K562 (cell line): ENCODE measurements around the gene GLB1L2. TPM values are rescaled to one million over a fixed set of nuclear protein-coding genes. Genes with fewer than 3 reads are reported as not detected.

ENCODE experiments used
- ATAC-seq: fragments of 200-7000 bp; cut with Tn5 transposase; 3 replicates; pipeline ENCODE4 v1.9.1; 2020; ENCODE audit warnings: moderate library complexity
- BruUV-seq: library from RNA; stranded (reverse); fragments of 400-500 nt; replicated peaks from 2 replicates; lab custom pipeline; 2021; lab: Mats Ljungman, UMichigan
- CTCF ChIA-PET: fragments of 300-600 bp; formaldehyde crosslinking; extraction: SDS; loops from one replicate; lab custom pipeline; 2021; ENCODE audit warnings: low intra/inter-chr PET ratio; lab: Yijun Ruan, JAX
- POLR2A ChIA-PET: fragments of 300-600, 350-650 bp; sonication (Branson Sonifier 250); formaldehyde crosslinking; extraction: SDS; loops from one replicate; lab custom pipeline; 2021; ENCODE audit warnings: antibody characterized with exemption, inconsistent platforms; lab: Yijun Ruan, JAX
- DNase-seq, 4 experiments: peaks; one replicate each; pipeline versions ENCODE4 v3.0.0 to v3.0.0-alpha.2; 2011 to 2018; ENCODE audit warnings: low spot score in 3 of 4, mixed read lengths in 3 of 4; ENCODE audit errors: extremely low read depth in 1 of 4
- FAIRE-seq: peaks from 2 replicates; lab custom pipeline; 2011; peaks lifted over from hg19 to GRCh38; lab: Jason Lieb, UNC
- H2AFZ ChIP-seq: 2 replicates; pipeline ENCODE4 v1.6.0; 2011; ENCODE audit warnings: low read depth, low read length, control low read depth, inconsistent platforms
- H3K27ac ChIP-seq: fragments of 200-600 bp; 3 replicates; pipeline ENCODE4 v1.8.0; 2011; ENCODE audit warnings: low read depth, mild to moderate bottlenecking, control low read depth, inconsistent platforms, low read length, moderate library complexity, mixed read lengths; ENCODE audit errors: extremely low read depth
- H3K27me3 ChIP-seq, 2 experiments: fragments of 300-600 bp in 1 of 2; 2 replicates in 1 of 2; 3 replicates in 1 of 2; pipeline versions ENCODE4 v1.6.0 to v1.8.0; 2011; ENCODE audit warnings: inconsistent platforms in 2 of 2, low read length in 2 of 2, mild to moderate bottlenecking in 1 of 2, mixed read lengths in 1 of 2, moderate library complexity in 1 of 2; ENCODE audit not compliant: control insufficient read depth in 2 of 2, insufficient read depth in 2 of 2
- H3K36me3 ChIP-seq: fragments of 300-600 bp; 3 replicates; pipeline ENCODE4 v1.8.0; 2011; ENCODE audit warnings: mild to moderate bottlenecking, low read length, inconsistent platforms; ENCODE audit not compliant: control insufficient read depth, insufficient read depth
- H3K4me1 ChIP-seq, 2 experiments: fragments of 200-600 bp in 1 of 2; replicated peaks in 1 of 2; 2 replicates in 1 of 2; 3 replicates in 1 of 2; pipeline versions ENCODE4 v1.5.1 to v1.8.0; 2011; ENCODE audit warnings: inconsistent platforms in 2 of 2, low read length in 2 of 2, mild to moderate bottlenecking in 1 of 2, mixed read lengths in 1 of 2, moderate library complexity in 1 of 2; ENCODE audit not compliant: control insufficient read depth in 2 of 2, insufficient read depth in 2 of 2
- H3K4me2 ChIP-seq: 2 replicates; pipeline ENCODE4 v1.6.1; 2011; ENCODE audit warnings: low read length, control low read depth, inconsistent platforms, mixed read lengths; ENCODE audit not compliant: insufficient read depth
- H3K4me3 ChIP-seq: fragments of 200-600 bp; sonication (generic), shearing (Covaris generic); 2 replicates; pipeline ENCODE4 v1.5.1; 2016; ENCODE audit warnings: control low read depth, inconsistent platforms
- H3K79me2 ChIP-seq: fragments of 200-600 bp; 3 replicates; pipeline ENCODE4 v1.8.0; 2011; ENCODE audit warnings: low read length, inconsistent platforms; ENCODE audit not compliant: control insufficient read depth, insufficient read depth
- H3K9ac ChIP-seq, 2 experiments: 2 replicates each; pipeline versions ENCODE4 v1.6.0 to v1.6.1; 2011; ENCODE audit warnings: low read depth in 2 of 2, low read length in 2 of 2, control low read depth in 1 of 2, inconsistent platforms in 1 of 2, mild to moderate bottlenecking in 1 of 2, mixed read lengths in 1 of 2; ENCODE audit not compliant: insufficient read depth in 1 of 2
- H3K9me1 ChIP-seq: one replicate; pipeline ENCODE4 v1.6.0; 2011; ENCODE audit warnings: inconsistent platforms, mild to moderate bottlenecking, low read length, moderate library complexity; ENCODE audit not compliant: control insufficient read depth, insufficient read depth
- H3K9me3 ChIP-seq: replicated peaks from 2 replicates; pipeline ENCODE4 v1.5.1; 2011; ENCODE audit warnings: low read depth, low read length, inconsistent platforms; ENCODE audit not compliant: control insufficient read depth, insufficient read depth
- H4K20me1 ChIP-seq: replicated peaks from 2 replicates; pipeline ENCODE4 v1.6.1; 2011; ENCODE audit warnings: low read length, inconsistent platforms, mixed read lengths; ENCODE audit not compliant: control insufficient read depth, insufficient read depth
- ARID4B ChIP-seq: sonication (generic); formaldehyde crosslinking; IDR thresholded peaks from 2 replicates; pipeline ENCODE4 v1.8.0; 2022; ENCODE audit warnings: mild to moderate bottlenecking, missing genetic modification reagents
- DMBX1 ChIP-seq: fragments of 250-450 bp; sonication (Bioruptor Pico); IDR thresholded peaks from 2 replicates; pipeline ENCODE4 v1.8.0; 2022; ENCODE audit warnings: inconsistent platforms, mild to moderate bottlenecking, moderate library complexity, borderline replicate concordance
- MEIS2 ChIP-seq: fragments of 450-650 bp; IDR thresholded peaks from 2 replicates; pipeline ENCODE4 v1.6.1; 2014; ENCODE audit warnings: mild to moderate bottlenecking; ENCODE audit not compliant: partially characterized antibody
- ZNF197 ChIP-seq: fragments of 200-800 bp; sonication (Bioruptor generic); IDR thresholded peaks from 2 replicates; pipeline ENCODE4 v1.6.1; 2016; ENCODE audit warnings: low read depth, missing genetic modification characterization, missing compliant biosample characterization
- ZNF766 ChIP-seq: fragments of 200-800 bp; sonication (Bioruptor generic); conservative IDR thresholded peaks from 2 replicates; pipeline ENCODE4 v1.6.1; 2016; ENCODE audit warnings: missing genetic modification characterization, missing compliant biosample characterization
- ZNF830 ChIP-seq: fragments of 250-450 bp; sonication (Bioruptor Pico); IDR thresholded peaks from 2 replicates; pipeline ENCODE4 v1.5.0; 2021; ENCODE audit warnings: mild to moderate bottlenecking
- WGBS: fragments of 100-300 bp; shearing (Covaris generic); methylation state at CpG from one replicate; pipeline ENCODE4 v1.1.6; 2016; ENCODE audit warnings: low coverage, mixed read lengths; ENCODE audit not compliant: insufficient coverage; ENCODE audit errors: missing lambda C conversion rate; 5-methylcytosine and 5-hydroxymethylcytosine counted together
- in situ Hi-C: fragments of 300-500 bp; cut with MboI; formaldehyde crosslinking; loops from 4 replicates; pipeline ENCODE4 v1.15.0; 2018; ENCODE audit warnings: inconsistent platforms, mixed read lengths
- intact Hi-C: fragments of 100-400 bp; cut with micrococcal nuclease; formaldehyde crosslinking; loops from 2 replicates; pipeline ENCODE4 v1.14.2; 2022
- polyA plus RNA-seq, 8 experiments: library from polyadenylated mRNA; depleted of rRNA in 4 of 8; stranded (reverse) in 5 of 8; unstranded in 3 of 8; fragments of >200 nt; fragmentation: Nextera tagmentation in 2 of 8; fragmentation: Illumina TruSeq in 1 of 8; extraction: Ambion mirVana in 2 of 8; extraction: Trizol in 1 of 8; gene quantifications; 2 replicates each; pipeline versions ENCODE4 v1.2.1 to v1.2.3, GENCODE V29; 2011 to 2014; ENCODE audit warnings: inconsistent platforms in 1 of 8, missing spikeins in 1 of 8
- total RNA-seq, 7 experiments: library from RNA; depleted of rRNA in 6 of 7; stranded (reverse); fragments of >200 nt in 6 of 7; fragmentation: Illumina TruSeq in 2 of 7; extraction: Trizol in 2 of 7; gene quantifications; 2 replicates each; pipeline versions ENCODE4 v1.2.1 to v1.2.3, GENCODE V29; 2011 to 2021; ENCODE audit warnings: low replicate concordance in 1 of 7

Gene GLB1L2
- total and polyA plus RNA-seq, 9 of the 15 experiments (the other 6 are each of a cell fraction or from before 2014, with no cell fraction given), result 0.84 to 21.4 (median 13.8) TPM

GRCh38 chr11:134376150-134376921, 44.5 kb downstream of the GLB1L2 start:
- no peak overlapping the region for H3K4me3 ChIP-seq
- no peak overlapping the region for H3K27ac ChIP-seq
- ATAC-seq, result no peak
- CTCF ChIA-PET, result no interaction called here
- no peak for FAIRE-seq
- H3K9me3 ChIP-seq, result no peaks in the 10 kb centered on the region
- intact Hi-C loops (no loop called here), in situ Hi-C loops (no loop called here)
- H3K79me2 ChIP-seq, result no peaks in the 10 kb centered on the region
- H3K9ac ChIP-seq, result no peak overlapping the region
- WGBS, result 26% methylated on average over 16 of the region's 18 CpGs
- peaks cover 0 to 21% of the 10 kb centered on the region in 2 experiments; a peak in 2 of 5 replicates for H3K27me3 ChIP-seq
- no peak overlapping the region for H2AFZ ChIP-seq
- H3K36me3 ChIP-seq, result no peaks in the 10 kb centered on the region
- DNase-seq, result no peak
- no peak overlapping the region for H3K4me2 ChIP-seq
- POLR2A ChIA-PET, result no interaction called here
- BruUV-seq, result no TSS peak
- peaks cover 6% of the 10 kb centered on the region; the same call in 1 of the 2 replicates for H4K20me1 ChIP-seq
- H3K9me1 ChIP-seq, result no peaks in the 10 kb centered on the region
- TF ChIP-seq ZNF830 (CRISPR knock-in tag) (no peak), ZNF197 (no peak), ARID4B (CRISPR knock-in tag) (no peak), DMBX1 (CRISPR knock-in tag) (no peak), MEIS2 (no peak), ZNF766 (CRISPR knock-in tag) (no peak)
- no peaks in the 10 kb centered on the region; a peak in 1 of 5 replicates for H3K4me1 ChIP-seq
